Fibroblast of villous mesenchyme (primary cell): ENCODE results near the gene ADGRG7. TPM values are rescaled to one million over a fixed set of nuclear protein-coding genes. Genes with fewer than 3 reads are reported as not detected.

Experiments
- DNase-seq: peaks from one replicate; pipeline ENCODE4 v3.0.0-alpha.2; 2010; ENCODE audit warnings: low read depth
- H3K4me3 ChIP-seq: 2 replicates; pipeline ENCODE4 v1.5.1; 2011; ENCODE audit warnings: low read depth, mild to moderate bottlenecking, low read length
- CTCF ChIP-seq: IDR thresholded peaks from 2 replicates; pipeline ENCODE4 v1.5.1; 2012; ENCODE audit warnings: low read depth, mild to moderate bottlenecking, low read length; ENCODE audit not compliant: insufficient read depth
- total RNA-seq: library from RNA; depleted of rRNA; stranded (reverse); fragments of >200 nt; gene quantifications from 2 replicates; pipeline ENCODE4 v1.2.3, GENCODE V29; 2012

Gene ADGRG7
- total RNA-seq, 1 donor: not detected

GRCh38 chr3:100717063-100717462, 107.7 kb downstream of the ADGRG7 start:
- H3K4me3 ChIP-seq: no peak overlapping the region
- no peak for TF ChIP-seq CTCF
- DNase-seq: no peak

GRCh38 chr3:100717637-100718487, 108.5 kb downstream of the ADGRG7 start:
- no peak overlapping the region for H3K4me3 ChIP-seq
- no peak for TF ChIP-seq CTCF
- DNase-seq: no peak

GRCh38 chr3:100719136-100719535, 109.7 kb downstream of the ADGRG7 start:
- peak; percentile 16 for DNase-seq
- no peak for TF ChIP-seq CTCF
- no peak overlapping the region for H3K4me3 ChIP-seq

GRCh38 chr3:100720426-100720825, 111.0 kb downstream of the ADGRG7 start:
- TF ChIP-seq CTCF: no peak
- no peak for DNase-seq
- H3K4me3 ChIP-seq: no peak overlapping the region

GRCh38 chr3:100725935-100726513, 116.6 kb downstream of the ADGRG7 start:
- DNase-seq: no peak
- no peak for TF ChIP-seq CTCF
- no peak overlapping the region for H3K4me3 ChIP-seq

- DNase-seq: no peak
- no peak overlapping the region for H3K4me3 ChIP-seq
- no peak for TF ChIP-seq CTCF
Measured at GRCh38 chr3:100726706-100727105, 117.3 kb downstream of the ADGRG7 start.
